Prostate gland (tissue), 2 donors: Measurements from ENCODE around the gene EIF4EBP3.

Source experiments
- POLR2A ChIP-seq: fragments of 450-650 bp; IDR thresholded peaks from one replicate; pipeline ENCODE4 v1.6.1; 2016; ENCODE audit warnings: antibody characterized with exemption, mild to moderate bottlenecking
- POLR2AphosphoS5 ChIP-seq: sonication (generic); formaldehyde crosslinking; IDR thresholded peaks from one replicate; pipeline ENCODE4 v1.6.1; 2017; ENCODE audit warnings: antibody characterized with exemption
- TF ChIP-seq, protein P1 (sequence below), 4 experiments: fragments of 200-600 bp in 2 of 4; fragments of 450-650 bp in 2 of 4; sonication (generic) in 2 of 4; IDR thresholded peaks; 1 replicate in 3 of 4; 2 replicates in 1 of 4; pipeline ENCODE4 v1.5.1; 2016 to 2019; ENCODE audit warnings: antibody characterized with exemption in 4 of 4, mild to moderate bottlenecking in 2 of 4, moderate library complexity in 2 of 4

GRCh38 chr5:140594169-140594568 is 46.7 kb downstream of the EIF4EBP3 start:
- TF ChIP-seq, protein P1, sequence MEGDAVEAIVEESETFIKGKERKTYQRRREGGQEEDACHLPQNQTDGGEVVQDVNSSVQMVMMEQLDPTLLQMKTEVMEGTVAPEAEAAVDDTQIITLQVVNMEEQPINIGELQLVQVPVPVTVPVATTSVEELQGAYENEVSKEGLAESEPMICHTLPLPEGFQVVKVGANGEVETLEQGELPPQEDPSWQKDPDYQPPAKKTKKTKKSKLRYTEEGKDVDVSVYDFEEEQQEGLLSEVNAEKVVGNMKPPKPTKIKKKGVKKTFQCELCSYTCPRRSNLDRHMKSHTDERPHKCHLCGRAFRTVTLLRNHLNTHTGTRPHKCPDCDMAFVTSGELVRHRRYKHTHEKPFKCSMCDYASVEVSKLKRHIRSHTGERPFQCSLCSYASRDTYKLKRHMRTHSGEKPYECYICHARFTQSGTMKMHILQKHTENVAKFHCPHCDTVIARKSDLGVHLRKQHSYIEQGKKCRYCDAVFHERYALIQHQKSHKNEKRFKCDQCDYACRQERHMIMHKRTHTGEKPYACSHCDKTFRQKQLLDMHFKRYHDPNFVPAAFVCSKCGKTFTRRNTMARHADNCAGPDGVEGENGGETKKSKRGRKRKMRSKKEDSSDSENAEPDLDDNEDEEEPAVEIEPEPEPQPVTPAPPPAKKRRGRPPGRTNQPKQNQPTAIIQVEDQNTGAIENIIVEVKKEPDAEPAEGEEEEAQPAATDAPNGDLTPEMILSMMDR (IDR thresholded peaks at IDR 0.05): no peak
- no peak for TF ChIP-seq POLR2A
- no peak for TF ChIP-seq POLR2AphosphoS5
